GM12891 (cell line): ENCODE results near the gene MX2.
A peak's percentile ranks its signal among the peaks of the same experiment; 100 is the strongest.

Source experiments
- DNase-seq: peaks from one replicate; pipeline ENCODE4 v3.0.0; 2011; ENCODE audit warnings: low spot score; ENCODE audit not compliant: insufficient read length
- FAIRE-seq: peaks from 2 replicates; lab custom pipeline; 2011; peaks lifted over from hg19 to GRCh38; lab: Jason Lieb, UNC
- PAX5 ChIP-seq: IDR thresholded peaks from 2 replicates; pipeline ENCODE4 v1.6.1; 2011; ENCODE audit warnings: low read length, moderate library complexity, mild to moderate bottlenecking; ENCODE audit not compliant: insufficient read depth, severe bottlenecking
- POLR2A ChIP-seq: IDR thresholded peaks from 2 replicates; pipeline ENCODE4 v1.6.1; 2011; ENCODE audit warnings: low read depth, low read length, control low read depth
- POLR2AphosphoS5 ChIP-seq: IDR thresholded peaks from 2 replicates; pipeline ENCODE4 v1.6.1; 2011; ENCODE audit warnings: low read depth, low read length, control low read depth
- POU2F2 ChIP-seq: IDR thresholded peaks from 2 replicates; pipeline ENCODE4 v1.6.1; 2011; ENCODE audit warnings: low read depth, mild to moderate bottlenecking, control low read depth, low read length, moderate library complexity
- SPI1 ChIP-seq: IDR thresholded peaks from 2 replicates; pipeline ENCODE4 v1.6.1; 2011; ENCODE audit warnings: low read depth, low read length, control low read depth
- TAF1 ChIP-seq: IDR thresholded peaks from 2 replicates; pipeline ENCODE4 v1.6.1; 2011; ENCODE audit warnings: low read depth, low read length, control low read depth

The MX2 gene

DNA sequence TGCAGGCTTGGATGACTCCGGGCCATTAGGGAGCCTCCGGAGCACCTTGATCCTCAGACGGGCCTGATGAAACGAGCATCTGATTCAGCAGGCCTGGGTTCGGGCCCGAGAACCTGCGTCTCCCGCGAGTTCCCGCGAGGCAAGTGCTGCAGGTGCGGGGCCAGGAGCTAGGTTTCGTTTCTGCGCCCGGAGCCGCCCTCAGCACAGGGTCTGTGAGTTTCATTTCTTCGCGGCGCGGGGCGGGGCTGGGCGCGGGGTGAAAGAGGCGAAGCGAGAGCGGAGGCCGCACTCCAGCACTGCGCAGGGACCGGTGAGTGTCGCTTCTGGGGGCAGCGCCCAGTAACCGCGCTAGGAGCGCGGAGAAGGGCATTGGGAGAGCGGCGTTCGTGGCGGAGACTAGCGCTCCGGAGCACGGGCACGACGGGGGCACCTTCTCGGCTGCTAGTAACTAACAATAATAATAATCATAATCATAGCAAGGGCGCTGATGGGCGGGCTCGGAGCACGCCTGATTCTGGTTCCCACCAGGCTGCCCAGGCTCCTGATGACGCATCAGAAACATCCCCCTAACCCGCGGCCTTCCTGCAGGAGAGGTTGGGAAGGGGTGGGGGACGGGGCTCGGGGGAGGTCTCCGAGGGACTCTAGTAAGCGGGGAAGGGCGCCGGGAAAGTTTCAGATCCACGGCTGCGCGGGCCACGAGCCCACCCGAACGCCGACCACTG, 64.3 kb downstream of the MX2 start, which contains the start of gene MX1:
Gene MX1 (plus strand): TSS at position 286 of the 722 bp plus-strand sequence. CDS start 5,832 bp downstream, outside the sequence.
- FAIRE-seq (peak; percentile 91), DNase-seq (peak; percentile 85)
- TF ChIP-seq POU2F2 (peak; percentile 76; the same call in 1 of the 2 replicates), PAX5 (no peak), POLR2AphosphoS5 (peak; percentile 90), TAF1 (peak; percentile 99), POLR2A (peak; percentile 96), SPI1 (no peak)

DNA sequence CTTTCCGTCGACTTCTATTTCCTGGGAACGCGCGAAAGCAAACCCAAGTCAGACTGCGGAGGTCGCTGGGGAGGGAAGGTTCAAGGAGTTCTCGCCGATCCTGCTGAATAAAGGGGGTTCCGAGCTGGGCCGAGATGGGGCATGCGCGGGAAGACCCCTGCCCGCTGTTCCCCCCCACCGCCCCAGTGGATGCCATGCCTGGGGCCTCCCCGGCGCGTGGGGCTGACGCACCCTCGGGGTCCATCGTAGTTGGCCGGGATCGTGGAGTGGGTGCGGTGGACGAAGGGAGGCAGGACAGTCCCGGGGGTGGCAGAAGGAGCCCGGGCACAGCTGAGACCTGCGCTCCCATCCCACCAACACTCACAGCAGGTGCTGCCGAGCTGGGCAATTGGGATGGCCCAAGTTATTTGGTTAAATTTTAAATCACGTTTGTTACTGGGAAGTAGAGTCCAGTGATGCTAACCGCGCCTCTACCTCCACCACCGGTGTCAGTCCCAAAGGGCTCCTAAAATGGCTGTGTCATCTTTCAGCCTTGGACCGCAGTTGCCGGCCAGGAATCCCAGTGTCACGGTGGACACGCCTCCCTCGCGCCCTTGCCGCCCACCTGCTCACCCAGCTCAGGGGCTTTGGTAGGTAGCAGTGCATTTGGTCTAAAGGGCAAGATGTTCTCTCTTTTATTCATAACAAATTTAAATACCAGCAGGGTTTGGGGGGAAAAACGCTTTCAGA, 65.0 kb downstream of the MX2 start:
- TF ChIP-seq POLR2AphosphoS5 (peak; percentile 59; the same call in 1 of the 2 replicates), POU2F2 (peak; percentile 24; the same call in 1 of the 2 replicates), TAF1 (0 out of 2 replicates have a peak, but pooled peaks have one; percentile 38), POLR2A (peak; percentile 16; the same call in 1 of the 2 replicates), PAX5 (no peak)
- no peak for DNase-seq
- FAIRE-seq = peak; percentile 87

DNA sequence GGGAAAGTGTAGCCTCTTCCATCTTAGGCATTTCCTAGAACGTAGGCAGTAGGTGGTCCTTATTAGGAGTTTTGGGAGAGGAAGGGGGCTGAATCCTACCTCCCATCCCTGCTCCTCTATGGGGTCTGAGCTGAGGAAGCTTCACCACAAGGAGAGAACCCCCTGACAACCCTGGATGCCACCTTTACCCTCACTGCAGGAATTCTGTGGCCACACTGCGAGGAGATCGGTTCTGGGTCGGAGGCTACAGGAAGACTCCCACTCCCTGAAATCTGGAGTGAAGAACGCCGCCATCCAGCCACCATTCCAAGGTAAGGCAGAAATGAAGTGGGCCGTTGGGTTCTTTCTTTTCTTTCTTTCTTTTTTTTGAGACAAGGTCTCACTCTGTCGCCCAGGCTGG, 65.7 kb downstream of the MX2 start:
- no peak for FAIRE-seq
- no peak for DNase-seq
- peak; percentile 47; the same call in 1 of the 2 replicates for TF ChIP-seq POLR2AphosphoS5
- TF ChIP-seq TAF1 = no peak
- TF ChIP-seq POU2F2 = no peak
- no peak for TF ChIP-seq PAX5
- 0 out of 2 replicates have a peak, but pooled peaks have one; percentile 42 for TF ChIP-seq POLR2A

GRCh38 chr21:41428311-41428710, 66.5 kb downstream of the MX2 start:
- DNase-seq (no peak), FAIRE-seq (peak; percentile 71)
- no peak for TF ChIP-seq TAF1
- no peak for TF ChIP-seq PAX5
- TF ChIP-seq SPI1 = no peak
- 0 out of 2 replicates have a peak, but pooled peaks have one; percentile 15 for TF ChIP-seq POLR2A
- TF ChIP-seq POLR2AphosphoS5 = peak; percentile 17; the same call in 1 of the 2 replicates
- no peak for TF ChIP-seq POU2F2

GRCh38 chr21:41428847-41429246, 67.0 kb downstream of the MX2 start:
- TF ChIP-seq PAX5 = no peak
- TF ChIP-seq POU2F2 = no peak
- TF ChIP-seq POLR2A = no peak; the same call in 1 of the 2 replicates
- no peak for TF ChIP-seq SPI1
- TF ChIP-seq POLR2AphosphoS5 = no peak
- no peak for TF ChIP-seq TAF1
- DNase-seq = no peak
- no peak for FAIRE-seq

- 0 out of 2 replicates have a peak, but pooled peaks have one; percentile 49 for TF ChIP-seq POLR2AphosphoS5
- no peak for TF ChIP-seq PAX5
- FAIRE-seq (no peak), DNase-seq (no peak)
Measured at GRCh38 chr21:41429305-41429704, 67.5 kb downstream of the MX2 start.

DNA sequence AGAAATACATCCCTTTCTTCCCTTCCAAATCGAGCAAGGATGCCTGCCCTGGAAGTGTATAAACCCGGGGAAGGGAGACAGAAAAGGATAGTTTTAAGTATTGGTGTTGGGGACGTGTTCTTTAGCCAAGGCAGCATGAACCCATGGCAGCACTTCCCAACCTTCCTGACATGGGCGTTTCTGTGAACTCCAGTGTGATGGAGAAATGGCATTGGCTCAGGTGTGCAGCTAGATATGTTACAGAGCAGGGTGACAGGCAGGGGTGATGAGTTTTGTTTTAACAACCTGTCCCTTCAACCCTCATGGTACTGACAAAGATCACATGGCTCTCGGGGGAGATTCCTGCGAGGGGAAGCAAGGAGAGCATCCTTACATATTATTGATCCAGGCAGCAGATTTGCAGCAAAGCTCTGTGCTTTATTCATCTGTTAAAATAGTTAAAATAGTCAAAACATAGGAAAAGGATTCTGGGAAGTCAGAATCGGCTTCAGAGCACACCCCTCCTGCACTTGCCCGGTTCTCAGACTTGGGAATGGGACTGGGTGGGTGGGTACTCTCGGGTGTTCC, 68.2 kb downstream of the MX2 start:
- no peak for FAIRE-seq
- TF ChIP-seq POLR2AphosphoS5 (peak; percentile 52), POLR2A (peak; percentile 62), TAF1 (no peak)

GRCh38 chr21:41431788-41432548, 70.1 kb downstream of the MX2 start:
- DNase-seq (peak; percentile 32), FAIRE-seq (peak; percentile 82)
- TF ChIP-seq POU2F2 (no peak), SPI1 (no peak), PAX5 (peak; percentile 94), POLR2A (peak; percentile 54), TAF1 (no peak), POLR2AphosphoS5 (peak; percentile 45)

More for the DNA sequence above, 68.2 kb downstream of the MX2 start:
- no peak for DNase-seq

- FAIRE-seq = peak; percentile 48
- TF ChIP-seq POU2F2 (no peak), TAF1 (no peak), POLR2AphosphoS5 (no peak), POLR2A (no peak; the same call in 1 of the 2 replicates), PAX5 (no peak), SPI1 (no peak)
- no peak for DNase-seq
Measured at GRCh38 chr21:41432562-41433460, 71.0 kb downstream of the MX2 start.
